CD4-positive, alpha-beta T cell (primary cell): ENCODE results near the gene TNRC6A. TPM values are rescaled to one million over a fixed set of nuclear protein-coding genes. Genes with fewer than 3 reads are reported as not detected.

Experiments
- ATAC-seq: fragments of 200-7000 bp; cut with Tn5 transposase; one replicate; pipeline ENCODE4 v1.10.0; 2022; ENCODE audit warnings: mild to moderate bottlenecking; ENCODE audit not compliant: poor library complexity
- CTCF ChIA-PET: fragments of 350-600 bp; sonication (Branson Sonifier 250); formaldehyde crosslinking; loops from one replicate; lab custom pipeline; 2021; ENCODE audit warnings: antibody characterized with exemption, inconsistent platforms; lab: Charles Lee
- POLR2A ChIA-PET: fragments of 350-600 bp; sonication (Branson Sonifier 250); formaldehyde crosslinking; loops from one replicate; lab custom pipeline; 2021; ENCODE audit warnings: antibody characterized with exemption, inconsistent platforms; lab: Charles Lee
- DNase-seq, 14 experiments: peaks; one replicate each; pipeline ENCODE4 v3.0.0-alpha.2; 2013 to 2020; ENCODE audit warnings: mixed read lengths in 2 of 14
- H3K27ac ChIP-seq, 2 donors: one replicate each; pipeline versions ENCODE4 v1.5.1 to v1.7.0; 2013; ENCODE audit warnings: low read length in 2 of 2, low read depth in 1 of 2, mild to moderate bottlenecking in 1 of 2
- H3K27me3 ChIP-seq, 2 experiments: 1 replicate in 1 of 2; 2 replicates in 1 of 2; pipeline versions ENCODE4 v1.6.1 to v1.7.0; 2013; ENCODE audit warnings: low read length in 2 of 2, control low read depth in 1 of 2, mild to moderate bottlenecking in 1 of 2, moderate library complexity in 1 of 2; ENCODE audit not compliant: insufficient read depth in 2 of 2, control insufficient read depth in 1 of 2
- H3K36me3 ChIP-seq: one replicate; pipeline ENCODE4 v1.6.1; 2013; ENCODE audit warnings: low read length, control low read depth; ENCODE audit not compliant: insufficient read depth
- H3K4me1 ChIP-seq: one replicate; pipeline ENCODE4 v1.6.1; 2013; ENCODE audit warnings: low read length, control low read depth; ENCODE audit not compliant: insufficient read depth
- H3K4me3 ChIP-seq: one replicate; pipeline ENCODE4 v1.5.1; 2013; ENCODE audit warnings: mild to moderate bottlenecking, low read length, moderate library complexity
- H3K9me3 ChIP-seq, 2 experiments: 1 replicate in 1 of 2; 2 replicates in 1 of 2; pipeline versions ENCODE4 v1.6.1 to v1.7.0; 2013; ENCODE audit warnings: low read length in 2 of 2, mild to moderate bottlenecking in 2 of 2, control low read depth in 1 of 2, moderate library complexity in 1 of 2; ENCODE audit not compliant: control insufficient read depth in 1 of 2, insufficient read depth in 1 of 2
- H3K27ac Mint-ChIP-seq: one replicate; pipeline ENCODE4 v1.8.0; 2020; ENCODE audit warnings: mixed read lengths
- H3K27me3 Mint-ChIP-seq: one replicate; pipeline ENCODE4 v1.8.0; 2021; ENCODE audit warnings: mixed read lengths
- H3K36me3 Mint-ChIP-seq: one replicate; pipeline ENCODE4 v1.8.0; 2021; ENCODE audit warnings: low read depth, mixed read lengths
- H3K4me1 Mint-ChIP-seq: one replicate; pipeline ENCODE4 v1.8.0; 2021; ENCODE audit warnings: low read depth, mixed read lengths
- H3K4me3 Mint-ChIP-seq: one replicate; pipeline ENCODE4 v1.8.0; 2020; ENCODE audit warnings: mild to moderate bottlenecking, mixed read lengths
- H3K9me3 Mint-ChIP-seq: one replicate; pipeline ENCODE4 v1.8.0; 2020; ENCODE audit warnings: mixed read lengths
- CTCF ChIP-seq: fragments of 200-600 bp; IDR thresholded peaks from one replicate; pipeline ENCODE4 v1.8.0; 2022; ENCODE audit warnings: antibody characterized with exemption, mild to moderate bottlenecking
- intact Hi-C, 2 experiments: fragments of 100-400 bp; cut with DNase I in 1 of 2; cut with micrococcal nuclease in 1 of 2; formaldehyde crosslinking; loops; one replicate each; pipeline versions ENCODE4 v1.15.1 to v1.9.0; 2023 to 2025; cut with DNase I, micrococcal nuclease
- total RNA-seq, 174 experiments: library from RNA in 2 of 174; stranded (reverse) in 2 of 174; gene quantifications; one replicate each; pipeline ENCODE4 v1.2.3 and lab custom pipeline; 2021 to 2026

Gene TNRC6A
- total RNA-seq, 2 experiments from 2014 or later, result 70.4 to 74.6 TPM

GRCh38 chr16:24713379-24713778 is 16.1 kb upstream of the TNRC6A start:
- H3K27ac Mint-ChIP-seq, result no peak overlapping the region
- ChIA-PET CTCF (no interaction called here), POLR2A (no interaction called here)
- H3K27me3 ChIP-seq, result peaks cover 0 to 3% of the 10 kb centered on the region in 2 experiments
- peaks cover 0 to 16% of the 10 kb centered on the region in 2 experiments for H3K9me3 ChIP-seq
- H3K36me3 Mint-ChIP-seq, result no peaks in the 10 kb centered on the region
- ATAC-seq (no peak), DNase-seq (no peak)
- H3K9me3 Mint-ChIP-seq, result peaks cover 3% of the 10 kb centered on the region
- intact Hi-C loops, result no loop called here
- no peak overlapping the region for H3K4me3 ChIP-seq
- peaks cover 2% of the 10 kb centered on the region for H3K27me3 Mint-ChIP-seq
- H3K4me3 Mint-ChIP-seq, result no peak overlapping the region
- no peaks in the 10 kb centered on the region for H3K4me1 Mint-ChIP-seq
- H3K4me1 ChIP-seq, result no peaks in the 10 kb centered on the region
- no peak for TF ChIP-seq CTCF
- H3K36me3 ChIP-seq, result no peaks in the 10 kb centered on the region
- H3K27ac ChIP-seq, result no peak overlapping the region

GRCh38 chr16:24717411-24717810 is 12.0 kb upstream of the TNRC6A start:
- no peak for DNase-seq
- Histone ChIP-seq H3K27me3 (peaks cover 0 to 3% of the 10 kb centered on the region in 2 experiments), H3K27ac (no peak overlapping the region), H3K9me3 (peaks cover 0 to 16% of the 10 kb centered on the region in 2 experiments), H3K36me3 (no peaks in the 10 kb centered on the region), H3K4me3 (no peak overlapping the region), H3K4me1 (no peaks in the 10 kb centered on the region)
- peaks cover 3% of the 10 kb centered on the region for H3K9me3 Mint-ChIP-seq
- H3K27ac Mint-ChIP-seq, result no peak overlapping the region
- H3K36me3 Mint-ChIP-seq, result no peaks in the 10 kb centered on the region
- TF ChIP-seq CTCF, result no peak
- ChIA-PET POLR2A (no interaction called here), CTCF (no interaction called here)
- no peaks in the 10 kb centered on the region for H3K4me1 Mint-ChIP-seq
- H3K4me3 Mint-ChIP-seq, result no peak overlapping the region
- peaks cover 5% of the 10 kb centered on the region for H3K27me3 Mint-ChIP-seq
- ATAC-seq, result no peak
- intact Hi-C loops, result no loop called here

GRCh38 chr16:24718967-24719521 is 10.4 kb upstream of the TNRC6A start:
- H3K36me3 ChIP-seq, result no peaks in the 10 kb centered on the region
- no peak overlapping the region for H3K4me3 Mint-ChIP-seq
- CTCF ChIA-PET, result no interaction called here

More at GRCh38 chr16:24718967-24719521, 10.4 kb upstream of the TNRC6A start:
- peaks cover 0 to 3% of the 10 kb centered on the region in 2 experiments for H3K27me3 ChIP-seq
- Mint-ChIP-seq H3K27ac (no peak overlapping the region), H3K9me3 (peaks cover under 1% of the 10 kb centered on the region), H3K4me1 (no peaks in the 10 kb centered on the region), H3K27me3 (peaks cover 5% of the 10 kb centered on the region), H3K36me3 (no peaks in the 10 kb centered on the region)
- ATAC-seq (no peak), DNase-seq (no peak)
- no peak for TF ChIP-seq CTCF
- no peak overlapping the region for H3K27ac ChIP-seq
- intact Hi-C loops, result no loop called here
- H3K9me3 ChIP-seq, result peaks cover 0 to 5% of the 10 kb centered on the region in 2 experiments
- POLR2A ChIA-PET, result no interaction called here
- H3K4me3 ChIP-seq, result no peak overlapping the region
- H3K4me1 ChIP-seq, result no peaks in the 10 kb centered on the region
